ENCODE data around the gene PAM16.

Gene PAM16

DNA sequence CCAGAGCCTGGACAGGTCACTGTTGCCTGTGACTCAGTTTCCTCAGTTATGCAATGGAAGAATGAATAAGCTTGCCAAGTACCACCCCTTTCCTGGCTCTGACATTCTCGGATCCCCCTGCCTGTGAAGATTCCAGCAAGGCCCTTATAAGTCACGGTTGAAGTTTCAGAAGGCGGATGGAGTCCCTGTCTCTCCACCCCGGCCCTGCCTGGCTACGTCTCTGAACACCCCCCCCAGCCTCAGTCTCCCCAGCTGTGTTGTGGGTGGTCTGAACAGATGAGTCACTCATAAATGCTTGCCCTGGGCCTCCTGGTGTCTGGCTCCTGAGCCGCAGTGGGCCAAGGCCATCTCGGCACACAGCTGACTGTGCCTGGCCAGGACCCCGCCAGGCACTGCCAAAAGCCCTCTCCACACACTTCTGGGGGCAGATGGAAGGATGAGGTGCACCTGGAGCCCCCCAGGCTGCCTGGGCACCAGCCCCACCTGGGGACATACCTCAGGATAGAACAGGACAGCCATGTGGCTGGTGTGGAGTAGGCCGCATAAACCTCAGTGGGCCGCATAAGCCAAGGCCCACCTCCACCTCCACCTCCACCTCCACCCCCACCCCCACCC lies 35.9 kb upstream of the PAM16 start:
- DNase-seq, result no peak
- Mint-ChIP-seq H3K27ac (no peak overlapping the region), H3K4me3 (no peak overlapping the region)

DNA sequence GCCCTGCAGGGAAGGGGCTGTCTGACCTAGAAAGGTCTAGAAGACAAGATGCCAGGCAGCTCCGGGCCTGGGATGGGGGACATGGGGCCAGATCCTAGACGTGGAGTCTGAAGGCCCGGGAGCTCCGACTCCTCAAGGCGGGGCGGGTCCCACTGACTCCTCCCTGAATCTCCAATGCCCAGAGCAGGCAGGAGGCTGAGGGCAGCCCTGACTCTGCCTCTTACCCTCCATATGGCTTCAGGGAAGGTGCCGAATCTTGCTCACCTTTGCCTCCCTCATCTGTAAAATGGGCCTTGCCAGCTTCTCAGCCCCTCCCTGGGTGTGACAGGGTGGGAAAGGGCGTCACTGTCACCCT lies 35.3 kb upstream of the PAM16 start:
- DNase-seq (no peak), ATAC-seq (replicated peaks) (no peak)
- Mint-ChIP-seq H3K4me3 (no peak overlapping the region), H3K27ac (no peak overlapping the region), H3K27me3 (no peaks in the 10 kb centered on the region), H3K4me1 (no peaks in the 10 kb centered on the region), H3K9me3 (no peaks in the 10 kb centered on the region), H3K36me3 (peaks cover 37 to 45% of the 10 kb centered on the region in 2 donors)

More for the DNA sequence above, 35.9 kb upstream of the PAM16 start:
- Mint-ChIP-seq H3K27me3 (no peaks in the 10 kb centered on the region), H3K36me3 (peaks cover 34 to 43% of the 10 kb centered on the region in 2 donors), H3K4me1 (no peaks in the 10 kb centered on the region), H3K9me3 (no peaks in the 10 kb centered on the region)
- no peak for ATAC-seq (replicated peaks)

DNA sequence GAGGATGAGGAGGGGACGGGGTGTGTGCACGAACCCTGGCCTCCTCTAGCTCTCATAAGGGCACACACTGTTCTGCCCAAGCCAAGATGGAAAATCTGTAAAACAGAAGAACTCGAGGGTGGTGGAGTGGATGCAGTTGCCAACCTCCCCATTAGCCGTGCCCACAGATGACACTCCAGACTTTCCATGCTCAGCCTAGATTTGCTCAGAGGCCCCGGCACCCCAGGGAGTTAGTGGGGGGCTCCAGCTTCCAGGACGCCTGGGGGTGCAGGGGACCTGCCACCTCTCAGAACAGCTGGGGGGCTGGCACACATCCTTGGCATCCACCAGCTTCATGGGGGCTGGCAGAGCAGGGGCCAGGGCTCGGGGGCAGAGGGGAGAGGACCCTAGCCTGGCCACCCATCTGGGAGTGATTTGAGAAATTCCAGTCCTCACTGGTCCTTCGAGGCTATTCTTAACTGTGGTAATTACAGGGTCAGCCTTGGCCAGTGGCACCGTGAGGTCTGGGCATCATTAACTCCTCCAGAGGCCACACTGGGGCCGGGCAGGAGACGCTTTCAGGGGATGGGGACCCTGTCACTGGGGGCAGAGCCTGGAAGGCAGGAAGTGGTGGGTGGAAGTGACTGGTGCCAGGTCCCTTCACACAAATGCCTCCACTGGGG lies 34.8 kb upstream of the PAM16 start:
- no peak overlapping the region for H3K27ac Mint-ChIP-seq
- no peaks in the 10 kb centered on the region for H3K9me3 Mint-ChIP-seq
- ATAC-seq (replicated peaks), result no peak
- no peak overlapping the region for H3K4me3 Mint-ChIP-seq
- H3K36me3 Mint-ChIP-seq, result peaks cover 35 to 43% of the 10 kb centered on the region in 2 donors
- H3K27me3 Mint-ChIP-seq, result no peaks in the 10 kb centered on the region
- no peak for DNase-seq
- no peaks in the 10 kb centered on the region for H3K4me1 Mint-ChIP-seq

DNA sequence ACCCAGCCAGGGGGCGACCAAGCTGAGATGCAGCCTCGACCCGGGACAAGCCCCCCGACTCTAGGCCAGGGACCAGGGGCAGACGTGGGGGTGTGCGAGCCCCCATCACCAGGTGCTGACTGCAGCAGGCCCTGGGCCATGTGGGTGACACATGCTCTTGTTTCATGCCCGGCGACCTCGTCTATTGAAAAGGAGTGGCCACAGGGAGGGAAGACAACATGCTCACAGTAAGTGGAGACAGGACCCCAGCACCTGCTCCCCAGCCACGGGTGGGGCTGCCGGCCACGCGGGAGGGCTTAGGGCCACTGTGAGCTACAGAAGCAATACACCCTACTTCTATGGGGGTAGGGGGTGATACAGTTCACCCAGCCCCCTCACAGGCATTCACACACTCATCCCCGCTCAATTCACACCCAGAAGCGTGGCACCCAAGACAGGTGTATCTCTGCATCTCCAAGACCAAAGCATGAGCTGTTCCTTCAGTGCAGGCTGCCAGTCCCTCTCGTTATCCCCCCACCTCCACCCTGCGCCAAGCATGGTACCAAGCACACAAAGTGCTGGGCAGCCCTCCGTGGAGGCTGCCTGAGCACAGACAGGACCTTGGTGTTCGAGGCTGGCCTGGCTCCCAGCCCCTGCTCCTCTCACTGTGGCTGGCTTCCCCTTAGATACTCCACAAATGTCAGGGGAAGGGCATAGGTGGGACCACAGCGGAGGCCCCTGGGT lies 34.1 kb upstream of the PAM16 start:
- no peak overlapping the region for H3K27ac Mint-ChIP-seq
- H3K4me3 Mint-ChIP-seq, result no peak overlapping the region
- ATAC-seq (replicated peaks), result no peak
- no peak for DNase-seq
- H3K9me3 Mint-ChIP-seq, result no peaks in the 10 kb centered on the region
- peaks cover 38 to 44% of the 10 kb centered on the region in 2 donors for H3K36me3 Mint-ChIP-seq
- H3K27me3 Mint-ChIP-seq, result no peaks in the 10 kb centered on the region
- no peaks in the 10 kb centered on the region for H3K4me1 Mint-ChIP-seq

DNA sequence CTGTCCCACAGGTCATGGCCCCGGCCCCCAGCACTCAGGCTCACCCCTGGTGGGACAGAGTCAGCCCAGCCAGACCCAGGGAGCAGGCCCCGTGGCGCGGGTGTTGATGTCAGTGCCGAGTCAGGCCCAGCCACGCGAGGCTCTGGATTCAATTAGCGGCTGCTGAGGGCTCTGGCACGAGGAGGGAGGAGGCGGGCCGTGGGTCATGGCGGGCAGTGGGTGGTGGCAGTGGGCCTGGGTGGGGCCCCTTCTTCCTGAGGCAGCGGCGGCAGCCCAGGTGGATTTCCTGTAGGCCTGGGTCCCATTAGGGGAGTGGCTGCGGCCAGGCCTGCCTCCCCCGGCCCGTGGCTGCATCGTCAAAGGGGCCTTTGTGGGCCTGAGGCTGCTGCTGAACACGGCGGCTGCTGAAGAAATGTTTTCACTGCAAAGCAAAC lies 33.4 kb upstream of the PAM16 start:
- peaks cover 32 to 40% of the 10 kb centered on the region in 2 donors for H3K36me3 Mint-ChIP-seq

DNA sequence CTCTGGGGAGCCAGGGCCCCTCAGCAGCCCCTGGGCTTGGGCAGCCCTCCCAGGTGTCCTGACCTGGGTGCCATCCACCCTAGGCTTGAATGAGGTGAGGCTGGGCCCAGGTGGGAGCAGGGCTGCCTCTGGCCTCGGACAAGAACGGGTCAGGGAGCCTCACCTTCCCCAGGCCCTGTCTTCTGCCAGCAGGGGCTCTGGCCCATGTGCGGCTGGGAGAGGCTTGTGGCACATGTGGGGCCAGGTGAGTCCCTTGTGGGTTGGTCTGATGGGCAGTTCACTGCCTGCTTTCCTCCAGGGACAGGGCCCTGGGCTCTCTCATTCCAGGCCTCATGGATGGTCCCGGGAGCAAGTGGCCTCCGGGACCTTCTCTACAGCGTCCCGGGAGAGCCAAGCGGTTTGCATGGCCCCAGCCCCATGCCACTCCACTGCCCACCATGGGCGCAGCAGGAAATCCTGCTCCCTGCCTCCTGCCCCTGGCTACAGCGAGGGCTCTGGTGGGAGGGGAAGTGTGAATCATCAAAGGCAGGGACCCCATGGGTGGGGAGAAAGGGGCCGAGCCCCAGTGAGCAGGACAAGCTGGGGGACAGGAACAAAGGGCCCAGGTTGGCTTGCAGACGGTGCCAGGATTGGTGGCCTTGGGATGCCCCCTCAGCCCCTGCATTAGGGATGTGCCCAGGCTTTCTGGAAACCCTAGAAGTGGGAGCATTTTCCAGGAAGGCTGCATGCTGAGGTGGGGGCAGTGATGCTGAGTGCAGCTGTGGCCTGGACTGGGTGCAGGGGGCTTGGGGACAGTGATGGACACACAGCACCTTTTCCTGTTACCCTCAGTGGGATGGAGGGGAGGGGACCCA lies 32.7 kb upstream of the PAM16 start:
- DNase-seq (no peak), ATAC-seq (replicated peaks) (no peak)
- H3K27ac Mint-ChIP-seq, result no peak overlapping the region

More for the DNA sequence above, 33.4 kb upstream of the PAM16 start:
- no peak for ATAC-seq (replicated peaks)
- H3K27ac Mint-ChIP-seq, result no peak overlapping the region
- H3K9me3 Mint-ChIP-seq, result no peaks in the 10 kb centered on the region
- H3K4me3 Mint-ChIP-seq, result no peak overlapping the region
- no peak for DNase-seq
- no peaks in the 10 kb centered on the region for H3K4me1 Mint-ChIP-seq
- H3K27me3 Mint-ChIP-seq, result no peaks in the 10 kb centered on the region

DNA sequence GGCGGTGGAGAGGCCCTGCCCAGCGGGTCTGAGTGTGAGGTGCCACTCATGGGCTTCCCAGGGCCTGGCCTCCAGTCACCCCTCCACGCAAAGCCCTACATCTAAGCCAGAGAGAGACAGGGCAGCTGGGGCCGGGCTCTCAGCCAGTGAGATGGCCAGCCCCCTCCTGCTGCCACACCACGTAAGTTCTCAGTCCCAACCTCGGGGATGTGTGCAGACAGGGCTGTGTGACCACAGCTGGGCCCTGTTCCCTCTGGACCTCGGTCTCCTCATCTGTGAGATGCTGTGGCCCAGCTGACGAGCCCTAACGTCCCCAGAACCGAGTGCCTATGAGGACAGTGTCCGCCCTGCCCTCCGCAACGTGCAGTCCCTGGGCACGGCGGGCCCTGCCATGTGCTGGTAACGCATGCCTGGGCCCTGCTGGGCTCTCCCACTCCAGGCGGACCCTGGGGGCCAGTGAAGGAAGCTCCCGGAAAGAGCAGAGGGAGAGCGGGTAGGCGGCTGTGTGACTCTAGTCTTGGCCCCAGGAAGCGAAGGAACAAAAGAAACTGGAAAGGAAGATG lies 31.8 kb upstream of the PAM16 start:
- Mint-ChIP-seq H3K9me3 (no peaks in the 10 kb centered on the region), H3K36me3 (peaks cover 36 to 43% of the 10 kb centered on the region in 2 donors), H3K27ac (peak overlapping the region; percentile 31), H3K27me3 (no peaks in the 10 kb centered on the region), H3K4me3 (no peak overlapping the region), H3K4me1 (no peaks in the 10 kb centered on the region)
- ATAC-seq (replicated peaks), result no peak
- DNase-seq, result no peak

More for the DNA sequence above, 32.7 kb upstream of the PAM16 start:
- Mint-ChIP-seq H3K4me3 (no peak overlapping the region), H3K9me3 (no peaks in the 10 kb centered on the region), H3K27me3 (no peaks in the 10 kb centered on the region), H3K36me3 (peaks cover 30 to 40% of the 10 kb centered on the region in 2 donors), H3K4me1 (no peaks in the 10 kb centered on the region)

DNA sequence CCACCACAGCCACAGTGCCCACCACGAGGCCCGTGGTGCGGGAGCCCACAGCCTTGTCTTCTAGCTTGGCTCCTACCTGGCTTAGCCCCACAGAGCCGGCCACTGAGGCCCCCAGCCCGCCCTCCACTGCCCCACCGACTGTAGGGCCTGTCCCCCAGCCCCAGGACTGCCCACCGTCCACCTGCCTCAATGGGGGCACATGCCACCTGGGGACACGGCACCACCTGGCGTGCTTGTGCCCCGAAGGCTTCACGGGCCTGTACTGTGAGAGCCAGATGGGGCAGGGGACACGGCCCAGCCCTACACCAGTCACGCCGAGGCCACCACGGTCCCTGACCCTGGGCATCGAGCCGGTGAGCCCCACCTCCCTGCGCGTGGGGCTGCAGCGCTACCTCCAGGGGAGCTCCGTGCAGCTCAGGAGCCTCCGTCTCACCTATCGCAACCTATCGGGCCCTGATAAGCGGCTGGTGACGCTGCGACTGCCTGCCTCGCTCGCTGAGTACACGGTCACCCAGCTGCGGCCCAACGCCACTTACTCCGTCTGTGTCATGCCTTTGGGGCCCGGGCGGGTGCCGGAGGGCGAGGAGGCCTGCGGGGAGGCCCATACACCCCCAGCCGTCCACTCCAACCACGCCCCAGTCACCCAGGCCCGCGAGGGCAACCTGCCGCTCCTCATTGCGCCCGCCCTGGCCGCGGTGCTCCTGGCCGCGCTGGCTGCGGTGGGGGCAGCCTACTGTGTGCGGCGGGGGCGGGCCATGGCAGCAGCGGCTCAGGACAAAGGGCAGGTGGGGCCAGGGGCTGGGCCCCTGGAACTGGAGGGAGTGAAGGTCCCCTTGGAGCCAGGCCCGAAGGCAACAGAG lies 31.0 kb upstream of the PAM16 start:
- no peak overlapping the region for H3K4me3 Mint-ChIP-seq

DNA sequence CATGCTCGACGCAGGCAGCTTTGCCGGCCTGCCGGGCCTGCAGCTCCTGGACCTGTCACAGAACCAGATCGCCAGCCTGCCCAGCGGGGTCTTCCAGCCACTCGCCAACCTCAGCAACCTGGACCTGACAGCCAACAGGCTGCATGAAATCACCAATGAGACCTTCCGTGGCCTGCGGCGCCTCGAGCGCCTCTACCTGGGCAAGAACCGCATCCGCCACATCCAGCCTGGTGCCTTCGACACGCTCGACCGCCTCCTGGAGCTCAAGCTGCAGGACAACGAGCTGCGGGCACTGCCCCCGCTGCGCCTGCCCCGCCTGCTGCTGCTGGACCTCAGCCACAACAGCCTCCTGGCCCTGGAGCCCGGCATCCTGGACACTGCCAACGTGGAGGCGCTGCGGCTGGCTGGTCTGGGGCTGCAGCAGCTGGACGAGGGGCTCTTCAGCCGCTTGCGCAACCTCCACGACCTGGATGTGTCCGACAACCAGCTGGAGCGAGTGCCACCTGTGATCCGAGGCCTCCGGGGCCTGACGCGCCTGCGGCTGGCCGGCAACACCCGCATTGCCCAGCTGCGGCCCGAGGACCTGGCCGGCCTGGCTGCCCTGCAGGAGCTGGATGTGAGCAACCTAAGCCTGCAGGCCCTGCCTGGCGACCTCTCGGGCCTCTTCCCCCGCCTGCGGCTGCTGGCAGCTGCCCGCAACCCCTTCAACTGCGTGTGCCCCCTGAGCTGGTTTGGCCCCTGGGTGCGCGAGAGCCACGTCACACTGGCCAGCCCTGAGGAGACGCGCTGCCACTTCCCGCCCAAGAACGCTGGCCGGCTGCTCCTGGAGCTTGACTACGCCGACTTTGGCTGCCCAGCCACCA lies 30.2 kb upstream of the PAM16 start:
- no peak overlapping the region for H3K27ac Mint-ChIP-seq
- no peaks in the 10 kb centered on the region for H3K9me3 Mint-ChIP-seq
- H3K36me3 Mint-ChIP-seq, result peaks cover 34 to 36% of the 10 kb centered on the region in 2 donors
- no peaks in the 10 kb centered on the region for H3K27me3 Mint-ChIP-seq
- ATAC-seq (replicated peaks), result no peak
- no peaks in the 10 kb centered on the region for H3K4me1 Mint-ChIP-seq
- no peak for DNase-seq
- no peak overlapping the region for H3K4me3 Mint-ChIP-seq

More for the DNA sequence above, 31.0 kb upstream of the PAM16 start:
- Mint-ChIP-seq H3K27ac (peak overlapping the region; percentile 65), H3K36me3 (peaks cover 35 to 43% of the 10 kb centered on the region in 2 donors), H3K27me3 (no peaks in the 10 kb centered on the region), H3K9me3 (no peaks in the 10 kb centered on the region), H3K4me1 (no peaks in the 10 kb centered on the region)
- no peak for ATAC-seq (replicated peaks)
- no peak for DNase-seq

DNA sequence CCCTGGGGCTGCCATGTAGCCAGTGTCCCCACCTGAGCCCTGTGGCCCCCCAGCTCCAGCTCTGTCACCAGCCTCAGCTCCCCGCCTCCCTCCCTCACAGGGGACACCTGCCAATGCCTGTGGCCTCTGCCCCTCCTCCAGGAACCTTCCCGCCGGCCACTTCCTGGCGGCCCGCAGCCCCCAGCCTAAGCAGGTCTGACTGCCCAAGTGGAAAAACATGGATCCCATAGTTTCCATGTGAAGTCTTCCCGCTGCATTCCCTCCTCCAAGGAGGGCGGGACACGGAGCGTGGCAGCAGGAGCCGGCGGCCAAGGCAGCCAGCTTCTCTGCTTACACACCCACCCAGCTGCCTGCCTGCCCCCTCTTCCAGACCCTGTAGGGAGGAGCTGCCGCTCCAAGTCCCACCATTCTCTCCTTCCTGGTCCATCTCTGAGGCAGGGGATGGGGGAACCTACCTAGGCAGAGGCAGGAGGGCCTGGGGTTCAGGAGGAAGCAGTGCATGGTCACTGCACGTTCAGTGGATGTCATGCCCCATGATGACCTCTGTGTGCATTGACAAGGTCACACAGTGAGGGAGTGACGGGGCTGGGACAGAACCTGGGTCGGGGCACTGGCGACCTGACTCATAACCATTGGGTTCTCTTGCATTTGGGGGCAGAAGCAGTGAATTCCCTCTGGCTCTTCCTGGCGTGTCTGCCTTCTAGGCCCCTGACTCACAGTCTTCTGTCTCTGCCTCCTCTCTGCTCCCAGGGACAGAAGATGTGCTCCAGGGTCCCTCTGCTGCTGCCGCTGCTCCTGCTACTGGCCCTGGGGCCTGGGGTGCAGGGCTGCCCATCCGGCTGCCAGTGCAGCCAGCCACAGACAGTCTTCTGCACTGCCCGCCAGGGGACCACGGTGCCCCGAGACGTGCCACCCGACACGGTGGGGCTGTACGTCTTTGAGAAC lies 29.3 kb upstream of the PAM16 start:
- Mint-ChIP-seq H3K4me3 (no peak overlapping the region), H3K9me3 (no peaks in the 10 kb centered on the region), H3K27me3 (no peaks in the 10 kb centered on the region), H3K27ac (no peak overlapping the region), H3K4me1 (no peaks in the 10 kb centered on the region), H3K36me3 (peaks cover 30 to 34% of the 10 kb centered on the region in 2 donors)
- no peak for ATAC-seq (replicated peaks)
- DNase-seq, result no peak

DNA sequence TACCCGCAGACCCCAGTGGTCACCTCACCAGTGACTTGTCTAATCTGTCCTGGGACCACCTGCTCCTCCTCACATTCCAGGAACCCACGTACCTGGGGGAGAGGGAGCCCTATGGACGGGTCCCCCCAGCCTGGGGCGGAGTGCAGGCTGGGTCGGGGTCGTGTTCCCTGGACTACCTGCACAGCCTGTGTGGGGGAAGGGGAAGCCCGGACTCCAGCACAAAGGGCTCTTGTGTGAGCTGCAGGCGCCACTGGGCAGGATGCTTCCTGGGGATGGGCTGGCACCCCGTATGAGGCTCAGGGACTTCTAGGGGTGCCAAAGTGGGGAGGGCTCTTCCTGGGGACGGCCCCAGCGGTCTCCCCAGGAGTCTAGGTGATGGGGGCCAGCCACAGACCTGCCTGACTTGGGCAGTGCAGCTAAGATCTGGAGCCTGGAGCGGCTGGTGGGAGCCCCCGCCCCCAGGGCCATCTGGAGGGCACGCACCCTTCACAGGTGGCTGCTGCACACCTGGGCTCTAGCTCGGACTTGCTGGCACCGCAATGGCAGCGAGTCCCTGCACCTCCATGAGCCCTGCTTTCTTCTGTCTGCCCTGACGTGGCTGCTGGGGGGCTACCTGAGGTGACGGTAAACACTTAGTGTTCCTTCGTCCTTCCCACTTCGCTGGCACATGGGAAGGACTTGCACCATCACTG lies 28.0 kb upstream of the PAM16 start:
- H3K27me3 Mint-ChIP-seq, result no peaks in the 10 kb centered on the region
- H3K36me3 Mint-ChIP-seq, result peaks cover 29 to 31% of the 10 kb centered on the region in 2 donors
- no peak for ATAC-seq (replicated peaks)
- H3K9me3 Mint-ChIP-seq, result no peaks in the 10 kb centered on the region
- no peak for DNase-seq
- peaks cover 0 to 1% of the 10 kb centered on the region in 2 donors for H3K4me1 Mint-ChIP-seq
- H3K4me3 Mint-ChIP-seq, result no peak overlapping the region
- peak overlapping the region; percentile 31 for H3K27ac Mint-ChIP-seq

Data from stimulated activated naive B cell treated with anti-CD40 and anti-IgM and Interleukin-4, amounts not matched to agents 10 μg/mL and 1 μg/mL and 100 μg/mL, for 72 hours (primary cell).